ENCODE results near the gene PACRG. TPM values are rescaled to one million over a fixed set of nuclear protein-coding genes. Genes with fewer than 3 reads are reported as not detected.

Gene PACRG
- total and polyA plus RNA-seq, 2 donors (not counting 3 experiments of a cell fraction or from before 2014, with no cell fraction given), result 0.08 TPM; not detected in 1

GRCh38 chr6:163348789-163349680 is 621.3 kb downstream of the PACRG start:
- BruUV-seq (replicated peaks), result no TSS peak
- Histone ChIP-seq H3K4me1 (ENCODE audit: control insufficient read depth, extremely low read depth, insufficient read depth, low read length) (peaks cover 14% of the 10 kb centered on the region), H3K4me3 (replicated peaks in 1 of 3; ENCODE audit: insufficient read depth in 1 of 3, low read depth in 1 of 3, low read length in 3 of 3) (no peak overlapping the region), H3K36me3 (ENCODE audit: control insufficient read depth in 2 of 2, extremely low read depth in 1 of 2, insufficient read depth in 2 of 2, low read length in 2 of 2) (no peaks in the 10 kb centered on the region), H2AFZ (ENCODE audit: low read depth, low read length) (no peak overlapping the region), H3K9me3 (replicated peaks; ENCODE audit: control insufficient read depth, insufficient read depth, low read length) (no peaks in the 10 kb centered on the region), H3K9ac (replicated peaks; ENCODE audit: extremely low read depth, insufficient read depth, low read length) (no peak overlapping the region), H3K27ac (ENCODE audit: insufficient read depth, low read depth, low read length) (no peak overlapping the region), H3K79me2 (ENCODE audit: control insufficient read depth, insufficient read depth, low read length) (no peaks in the 10 kb centered on the region), H3K4me2 (ENCODE audit: insufficient read depth, low read length) (no peak overlapping the region), H4K20me1 (replicated peaks; ENCODE audit: control insufficient read depth, extremely low read depth, insufficient read depth, low read length) (no peaks in the 10 kb centered on the region), H3K9me1 (replicated peaks; ENCODE audit: control insufficient read depth, extremely low read depth, insufficient read depth, low read length) (no peaks in the 10 kb centered on the region), H3K27me3 (ENCODE audit: control insufficient read depth in 2 of 2, insufficient read depth in 2 of 2, low read length in 2 of 2) (no peaks in the 10 kb centered on the region)
- FAIRE-seq, result no peak
- DNase-seq (ENCODE audit: low read depth, low spot score), result no peak
- CTCF ChIA-PET, result interaction anchor here (1.0 to 1.2 kb wide), 2 partner anchors 10 to 63 kb away, joined by 4 to 5 read pairs; no protein-coding TSS in a partner anchor
- dilution Hi-C loops (cut with MboI; ENCODE audit: extremely low pct_ligation_motif_present, low sequenced_read_pairs) (no loop called here), intact Hi-C loops (cut with micrococcal nuclease) (loop anchor here (1.0 kb wide), 1 partner anchor 14 kb away; no protein-coding TSS in a partner anchor)
- no peak for TF ChIP-seq POLR2A (IDR thresholded peaks at IDR 0.05; ENCODE audit: low read depth, low read length)
- TF ChIP-seq MYC (IDR thresholded peaks at IDR 0.05; ENCODE audit: low read depth, low read length), result no peak
- no peak for TF ChIP-seq JUN (IDR thresholded peaks at IDR 0.05; ENCODE audit: borderline replicate concordance, insufficient read depth, insufficient read length, low read depth)
- no peak for TF ChIP-seq GATA2 (IDR thresholded peaks at IDR 0.05; ENCODE audit: insufficient read depth, insufficient read length, low read depth, low read length)
- TF ChIP-seq, protein P1, sequence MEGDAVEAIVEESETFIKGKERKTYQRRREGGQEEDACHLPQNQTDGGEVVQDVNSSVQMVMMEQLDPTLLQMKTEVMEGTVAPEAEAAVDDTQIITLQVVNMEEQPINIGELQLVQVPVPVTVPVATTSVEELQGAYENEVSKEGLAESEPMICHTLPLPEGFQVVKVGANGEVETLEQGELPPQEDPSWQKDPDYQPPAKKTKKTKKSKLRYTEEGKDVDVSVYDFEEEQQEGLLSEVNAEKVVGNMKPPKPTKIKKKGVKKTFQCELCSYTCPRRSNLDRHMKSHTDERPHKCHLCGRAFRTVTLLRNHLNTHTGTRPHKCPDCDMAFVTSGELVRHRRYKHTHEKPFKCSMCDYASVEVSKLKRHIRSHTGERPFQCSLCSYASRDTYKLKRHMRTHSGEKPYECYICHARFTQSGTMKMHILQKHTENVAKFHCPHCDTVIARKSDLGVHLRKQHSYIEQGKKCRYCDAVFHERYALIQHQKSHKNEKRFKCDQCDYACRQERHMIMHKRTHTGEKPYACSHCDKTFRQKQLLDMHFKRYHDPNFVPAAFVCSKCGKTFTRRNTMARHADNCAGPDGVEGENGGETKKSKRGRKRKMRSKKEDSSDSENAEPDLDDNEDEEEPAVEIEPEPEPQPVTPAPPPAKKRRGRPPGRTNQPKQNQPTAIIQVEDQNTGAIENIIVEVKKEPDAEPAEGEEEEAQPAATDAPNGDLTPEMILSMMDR (IDR thresholded peaks at IDR 0.05; ENCODE audit: extremely low read depth in 1 of 2, insufficient read depth in 1 of 2, low read depth in 1 of 2, low read length in 2 of 2), result no peak
- TF ChIP-seq, protein P2, sequence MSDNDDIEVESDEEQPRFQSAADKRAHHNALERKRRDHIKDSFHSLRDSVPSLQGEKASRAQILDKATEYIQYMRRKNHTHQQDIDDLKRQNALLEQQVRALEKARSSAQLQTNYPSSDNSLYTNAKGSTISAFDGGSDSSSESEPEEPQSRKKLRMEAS (IDR thresholded peaks at IDR 0.05; ENCODE audit: insufficient read depth, insufficient read length), result no peak
- TF ChIP-seq FOS (IDR thresholded peaks at IDR 0.05; ENCODE audit: borderline replicate concordance, insufficient read depth, low read length), result no peak
- no peak for TF ChIP-seq POLR2AphosphoS5 (IDR thresholded peaks at IDR 0.05; ENCODE audit: insufficient read depth, low read depth, low read length)
- POLR2A ChIA-PET, result no interaction called here
